Stimulated activated CD4-positive, alpha-beta T cell treated with anti-CD3 and anti-CD28 coated beads, TNF-alpha, amount 100 ng/mL, for 24 hours (primary cell): ENCODE measurements around the gene PAQR7.

Experiments
- DNase-seq, 3 experiments: peaks; one replicate each; pipeline ENCODE4 v3.0.0-alpha.2; 2020; ENCODE audit warnings: low read depth in 3 of 3

Gene PAQR7

DNA sequence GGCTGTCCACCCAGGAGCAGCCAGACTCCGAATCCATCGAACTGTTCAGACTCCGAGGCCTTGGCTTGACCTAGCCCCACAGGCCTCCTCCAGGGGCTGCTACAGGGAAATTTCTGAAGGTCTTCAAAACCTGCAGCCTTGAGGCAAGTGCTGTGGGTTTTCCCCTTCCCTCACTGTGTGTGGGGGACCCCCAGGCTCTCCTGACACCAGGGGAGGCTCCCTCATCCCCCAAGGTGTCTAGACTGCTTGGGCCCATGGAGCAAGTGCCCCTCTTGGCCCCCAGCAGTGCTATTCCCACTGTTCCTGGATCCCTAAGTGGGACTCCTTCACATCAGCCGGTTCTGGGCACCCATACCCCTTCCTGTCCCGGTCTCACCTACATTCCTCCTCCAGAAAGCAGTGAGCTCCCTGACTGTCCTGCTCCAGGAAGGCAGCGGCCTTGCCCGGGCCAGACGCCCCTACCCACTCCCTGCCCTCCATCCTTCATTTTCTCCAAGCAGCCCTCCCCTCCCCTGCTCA lies 814 bp downstream of the PAQR7 start:
- DNase-seq, result no peak

DNA sequence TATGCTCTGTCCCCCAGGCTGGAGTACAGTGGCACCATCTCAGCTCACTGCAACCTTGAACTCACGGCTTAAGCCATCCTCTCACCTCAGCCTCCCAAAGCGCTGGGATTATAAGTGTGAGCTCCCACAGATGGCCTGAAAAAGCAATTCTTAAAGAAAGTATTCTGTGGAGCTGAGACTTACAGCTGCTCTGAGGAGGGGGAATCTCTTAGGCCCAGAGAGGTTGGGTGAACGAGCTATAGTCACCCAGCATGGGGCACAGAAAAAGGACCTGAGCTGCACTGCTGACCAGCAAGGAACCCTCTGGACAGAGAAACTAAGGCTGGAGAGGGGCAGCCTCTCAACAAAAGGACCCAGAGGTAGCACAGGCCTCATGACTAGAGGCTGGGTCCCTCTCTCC lies 1.3 kb downstream of the PAQR7 start:
- DNase-seq, result no peak

DNA sequence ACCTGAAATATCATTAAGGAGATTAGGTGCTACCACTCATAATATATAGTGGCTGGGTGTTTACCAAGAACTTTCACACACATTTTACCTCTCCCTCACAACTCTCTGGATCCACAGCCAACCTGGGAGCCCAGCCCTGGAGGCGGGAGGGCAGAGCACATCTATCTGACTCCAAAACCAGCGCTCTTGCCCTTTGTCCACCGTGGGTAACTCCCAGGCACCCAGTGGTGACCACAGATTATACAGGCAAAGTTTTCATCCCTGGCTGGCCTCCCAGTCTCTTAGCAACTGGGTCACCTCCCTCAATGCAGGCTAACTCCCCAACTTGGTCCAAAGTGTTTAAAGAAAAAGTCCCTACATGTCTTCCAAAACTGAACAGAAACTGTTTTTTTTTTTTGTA lies 2.4 kb downstream of the PAQR7 start:
- DNase-seq, result no peak

DNA sequence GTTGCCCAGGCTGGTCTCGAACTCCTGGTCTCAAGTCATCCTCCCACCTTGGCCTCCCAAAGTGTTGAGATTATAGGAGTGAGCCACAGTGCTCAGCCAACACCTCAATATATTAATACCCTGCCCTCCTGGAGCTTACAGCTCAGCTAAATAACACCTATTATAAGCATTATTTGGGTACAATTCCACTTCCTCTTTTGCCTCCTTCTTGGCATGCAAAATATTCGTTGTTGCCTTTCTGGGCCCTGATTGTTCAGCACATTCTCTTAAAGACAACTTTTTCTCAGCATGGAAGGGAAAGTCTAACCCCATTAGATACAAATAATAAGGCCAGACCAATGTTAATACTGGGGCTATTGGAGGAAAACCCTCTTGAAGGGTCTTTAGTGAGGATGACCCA lies 2.8 kb downstream of the PAQR7 start:
- no peak for DNase-seq

DNA sequence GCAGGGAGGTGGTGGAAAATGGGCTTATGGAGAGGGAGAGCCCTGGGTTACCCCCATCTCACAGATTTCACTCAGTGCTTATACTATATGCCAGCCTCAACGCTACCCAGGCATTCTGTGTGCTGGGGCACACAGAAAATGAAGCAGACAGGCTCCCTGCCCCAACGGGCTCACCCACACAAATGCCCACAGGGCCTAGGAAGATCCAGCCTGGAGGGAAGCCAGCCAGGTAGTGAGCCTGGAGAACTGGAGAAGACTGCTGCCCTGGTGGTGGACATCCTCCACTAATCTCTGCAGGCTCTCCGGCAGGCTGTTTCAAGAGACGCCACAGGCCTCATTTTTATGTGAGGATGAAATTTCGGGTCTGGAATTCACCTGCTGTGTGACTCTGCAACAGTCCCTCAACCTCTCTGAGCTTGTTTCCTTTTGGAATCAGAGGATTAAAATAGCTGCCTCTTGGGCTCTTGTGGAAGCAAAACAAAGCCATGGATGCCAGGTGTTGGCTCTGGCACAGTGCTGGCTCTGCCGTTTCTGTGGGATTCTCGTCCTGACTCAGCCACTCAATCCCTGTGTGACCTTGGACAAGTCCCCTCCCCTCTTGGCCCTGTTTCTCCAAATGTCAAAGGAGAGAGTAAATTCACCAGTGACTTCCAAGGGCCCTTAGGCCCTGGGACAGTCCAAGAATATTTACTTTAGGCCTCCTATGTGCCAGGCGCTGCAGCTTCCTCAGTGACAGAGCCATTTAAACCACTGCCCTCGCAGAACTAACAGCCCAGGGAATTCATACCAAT lies 3.6 kb downstream of the PAQR7 start:
- no peak for DNase-seq

- no peak for DNase-seq
These were observed 4.3 kb downstream of the PAQR7 start for GRCh38 chr1:25871086-25871703.

DNA sequence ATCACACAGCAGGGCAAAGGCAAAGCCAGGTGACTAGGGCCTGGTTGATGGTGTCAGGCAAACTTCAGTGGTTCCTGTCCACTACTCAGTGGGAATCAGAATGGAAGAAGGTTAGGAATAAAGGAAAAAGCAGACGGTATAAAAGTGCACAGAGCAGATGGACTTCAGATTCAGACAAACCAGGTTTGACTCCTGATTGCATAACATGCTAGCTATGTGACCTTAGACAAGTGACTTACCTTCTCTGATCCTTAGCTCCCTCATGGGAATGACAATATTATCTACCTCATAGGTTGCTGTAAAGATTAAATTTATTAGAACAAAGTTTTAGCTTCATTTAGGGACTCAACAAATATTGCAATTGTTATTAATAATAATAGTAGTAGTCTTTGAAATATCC lies 4.9 kb downstream of the PAQR7 start:
- no peak for DNase-seq

DNA sequence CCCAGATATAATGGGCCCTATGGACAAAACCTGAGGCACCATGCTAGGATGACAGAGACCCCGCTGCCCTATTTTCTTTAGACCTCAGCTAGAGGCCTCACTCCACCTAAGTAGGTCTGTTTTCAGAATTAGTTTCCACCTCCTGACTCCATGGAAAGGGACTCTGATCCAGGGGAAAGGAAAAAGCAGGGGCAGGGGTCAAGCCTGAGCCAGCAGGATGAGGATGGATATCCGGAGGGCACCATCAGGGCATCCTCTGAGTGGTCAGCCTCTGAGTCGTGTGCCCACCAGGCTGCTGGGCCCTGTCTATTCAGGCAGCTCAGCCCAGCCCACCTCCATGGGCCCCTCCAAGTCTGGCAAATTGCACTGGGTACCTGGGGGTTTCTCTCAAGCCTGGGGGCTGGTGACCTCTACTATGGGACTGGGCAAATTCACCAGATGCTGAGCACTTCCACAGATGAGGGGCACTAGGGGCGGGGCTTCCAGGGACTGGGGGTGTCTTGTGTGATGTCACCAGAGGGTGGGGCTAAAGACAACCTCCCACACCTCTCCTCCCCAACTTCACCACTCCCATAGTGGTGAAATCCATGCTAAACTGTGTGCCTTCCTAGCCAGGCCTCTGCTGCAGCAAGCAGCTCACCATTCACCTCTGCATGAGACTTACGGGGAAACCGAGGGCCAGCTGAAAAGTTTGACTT lies 5.5 kb downstream of the PAQR7 start:
- no peak for DNase-seq

DNA sequence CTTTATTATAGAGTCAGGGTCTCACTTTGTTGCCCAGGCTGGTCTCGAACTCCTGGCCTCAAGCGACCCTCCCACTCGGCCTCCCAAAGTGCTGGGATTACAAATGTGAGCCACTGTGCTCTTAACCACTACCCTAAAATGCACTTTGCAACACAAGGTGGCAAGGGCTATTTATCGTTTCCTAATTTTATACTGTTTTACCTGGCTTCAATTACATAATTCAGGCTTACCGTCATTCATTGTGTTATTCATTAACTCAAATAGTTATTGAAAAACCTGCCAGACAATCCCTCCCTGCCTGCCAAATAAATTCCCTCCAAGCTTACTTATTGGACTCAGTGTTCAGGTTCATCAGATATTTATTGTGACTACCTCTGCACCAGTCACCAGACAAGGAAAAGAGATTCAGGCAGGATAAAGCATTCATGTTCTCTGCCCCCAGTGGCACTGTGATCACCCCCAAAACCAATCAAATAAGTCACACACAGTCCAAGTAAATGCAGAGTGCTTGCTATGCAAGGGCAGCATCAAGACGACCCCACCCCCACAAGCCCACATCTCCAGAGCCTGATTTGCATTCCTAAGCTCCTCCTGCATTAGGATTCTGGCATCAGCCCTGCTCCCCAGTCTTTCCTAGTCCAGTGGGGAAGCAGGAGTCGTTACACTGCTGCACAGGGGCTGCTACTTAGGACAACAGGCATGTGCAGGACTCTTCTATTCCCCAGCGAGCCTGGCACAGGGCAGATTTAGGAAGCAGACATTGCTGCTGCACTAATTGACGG lies 8.1 kb downstream of the PAQR7 start:
- DNase-seq, result no peak

DNA sequence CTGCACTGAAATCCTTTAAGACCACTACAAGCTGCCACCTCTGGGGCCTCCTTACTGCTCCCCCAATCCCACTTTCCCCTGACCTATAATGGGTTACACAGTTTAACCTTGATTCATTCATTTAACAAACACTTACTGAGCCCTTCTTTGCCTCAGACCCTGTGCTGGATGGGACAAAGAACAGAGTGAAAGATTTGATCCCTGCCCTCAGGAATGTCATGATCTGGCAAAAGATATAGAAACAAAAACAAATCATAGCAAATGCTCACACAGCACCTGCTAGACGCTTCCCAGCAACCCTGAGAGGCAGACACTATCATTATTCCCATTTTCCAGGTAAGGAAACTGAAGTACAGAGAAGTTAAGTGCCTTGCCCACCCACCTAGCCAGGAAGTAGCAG lies 9.2 kb downstream of the PAQR7 start:
- DNase-seq, result no peak

- DNase-seq, result no peak
These were observed 11.1 kb downstream of the PAQR7 start for GRCh38 chr1:25864434-25864833.

- no peak for DNase-seq
These were observed 11.8 kb downstream of the PAQR7 start for GRCh38 chr1:25863486-25864262.

DNA sequence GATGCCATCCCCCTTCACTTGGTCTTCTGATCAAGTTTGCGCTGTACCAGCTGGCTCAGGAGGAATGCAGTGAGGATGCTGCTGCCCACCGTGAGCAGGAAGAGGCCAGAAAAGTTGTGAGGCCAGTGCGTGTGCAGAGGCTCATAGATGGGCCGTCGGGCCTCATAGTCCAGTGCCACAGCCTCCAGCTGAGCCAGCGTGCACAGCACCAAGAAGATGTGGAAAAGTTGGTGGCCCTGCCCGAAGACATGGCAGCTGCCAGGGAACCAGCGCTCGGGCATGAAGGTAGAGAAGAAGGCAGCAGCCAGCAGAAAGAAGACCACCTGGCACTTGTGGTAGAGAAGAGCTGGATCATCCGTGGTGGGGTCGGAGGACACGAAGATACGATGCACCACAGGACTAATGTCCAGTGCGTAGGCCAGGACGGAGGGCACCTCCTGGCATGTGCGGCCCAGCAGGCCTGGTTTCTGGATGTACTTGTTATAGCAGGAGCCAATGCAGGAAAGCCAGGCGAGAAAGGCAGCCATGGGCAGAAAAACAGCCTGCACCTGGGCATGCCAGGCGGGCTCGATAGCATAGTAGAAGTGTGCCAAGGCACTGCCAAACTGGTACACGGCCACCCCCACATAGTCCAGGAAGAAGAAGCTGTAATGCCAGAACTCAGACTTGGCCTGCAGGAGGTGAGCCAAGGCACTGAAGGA lies 12.6 kb downstream of the PAQR7 start:
- DNase-seq, result no peak

DNA sequence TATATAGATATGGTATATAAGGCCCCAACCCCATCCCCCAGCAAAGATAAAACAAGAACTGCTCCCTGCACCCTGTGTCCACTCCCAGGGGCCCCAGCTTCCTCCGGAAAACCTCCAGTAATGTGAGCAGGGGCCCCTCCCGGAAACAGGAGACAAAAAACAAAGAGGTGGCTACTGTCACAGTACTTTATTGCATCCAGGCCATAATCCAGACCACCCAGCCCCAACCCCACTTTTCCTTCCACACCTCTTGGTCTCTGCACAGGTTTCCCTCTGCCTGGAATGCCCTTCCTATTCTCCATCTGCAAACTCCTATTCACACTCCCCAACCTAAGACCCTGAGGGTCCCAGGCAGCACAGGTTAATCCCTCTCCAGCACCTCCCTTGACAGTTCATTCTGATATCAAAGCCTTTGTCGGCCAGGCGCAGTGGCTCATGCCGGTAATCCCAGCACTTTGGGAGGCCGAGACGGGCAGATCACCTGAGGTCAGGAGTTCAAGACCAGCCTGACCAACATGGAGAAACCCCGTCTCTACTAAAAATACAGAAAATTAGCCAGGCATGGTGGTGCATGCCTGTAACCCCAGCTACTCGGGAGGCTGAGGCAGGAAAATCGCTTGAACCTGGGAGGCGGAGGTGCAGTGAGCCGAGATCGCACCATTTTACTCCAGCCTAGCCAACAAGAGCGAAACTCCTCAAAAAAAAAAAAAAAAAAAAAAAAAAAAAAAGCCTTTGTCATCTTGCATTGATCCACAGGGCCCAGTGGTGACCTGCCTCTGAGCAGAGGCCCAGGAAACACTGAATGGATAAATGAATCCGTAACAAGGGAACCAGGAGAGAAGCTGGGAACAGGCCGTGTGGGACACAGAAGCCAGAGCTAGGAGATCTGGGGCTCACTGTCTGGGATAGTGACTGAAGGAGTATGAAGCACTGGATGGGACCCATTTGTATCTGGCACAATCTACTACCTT lies 13.9 kb downstream of the PAQR7 start:
- DNase-seq, result no peak

DNA sequence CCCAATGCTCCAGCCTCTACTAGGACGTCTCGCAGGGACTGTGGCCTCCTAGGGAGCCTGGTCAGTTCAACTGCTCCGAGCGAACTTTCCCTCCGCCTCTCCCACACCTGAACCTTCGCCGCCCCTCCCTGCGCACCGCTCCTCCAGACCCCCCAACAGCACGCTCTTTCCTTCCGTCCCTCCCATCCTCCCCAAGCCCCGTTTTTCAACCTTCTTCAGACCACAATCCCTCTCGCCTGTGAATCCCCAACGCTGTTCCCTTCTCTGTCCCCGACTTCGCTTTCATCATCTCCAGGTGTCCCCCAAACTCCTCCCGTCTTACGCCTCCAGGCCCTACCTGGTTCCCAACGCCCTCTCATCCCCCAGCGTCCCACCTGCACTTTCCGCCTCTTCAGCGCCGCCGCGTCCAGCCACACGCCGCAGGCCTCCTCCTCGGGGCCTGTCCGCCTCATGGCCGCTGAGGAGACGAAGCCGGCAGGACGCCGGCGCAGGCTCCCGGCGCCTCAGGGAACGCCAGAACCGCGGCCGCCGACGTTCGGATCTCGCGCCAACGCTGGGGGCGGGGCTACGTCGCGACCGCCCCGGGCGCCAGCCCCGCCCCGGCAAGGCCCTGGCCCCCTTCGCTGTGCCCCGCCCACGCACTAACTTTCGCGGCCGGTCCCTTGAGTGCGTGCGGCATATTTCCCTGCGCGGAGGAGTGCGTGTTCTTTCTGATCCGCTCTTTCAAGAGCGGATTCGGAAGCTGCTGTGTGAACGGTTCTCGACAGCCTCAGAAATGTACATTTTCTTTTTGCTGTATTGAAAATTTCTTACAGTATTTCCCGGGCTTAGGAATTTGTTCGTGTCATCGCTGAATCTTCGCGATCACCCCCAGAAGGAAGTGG lies 16.4 kb downstream of the PAQR7 start, which contains the start of gene AUNIP:
Gene AUNIP, minus strand, starts transcription at position 552 of the 884 bp plus-strand sequence. Its CDS starts 100 bp downstream, at position 452.
- peak; percentile 80 to 89 (median 84) for DNase-seq

DNA sequence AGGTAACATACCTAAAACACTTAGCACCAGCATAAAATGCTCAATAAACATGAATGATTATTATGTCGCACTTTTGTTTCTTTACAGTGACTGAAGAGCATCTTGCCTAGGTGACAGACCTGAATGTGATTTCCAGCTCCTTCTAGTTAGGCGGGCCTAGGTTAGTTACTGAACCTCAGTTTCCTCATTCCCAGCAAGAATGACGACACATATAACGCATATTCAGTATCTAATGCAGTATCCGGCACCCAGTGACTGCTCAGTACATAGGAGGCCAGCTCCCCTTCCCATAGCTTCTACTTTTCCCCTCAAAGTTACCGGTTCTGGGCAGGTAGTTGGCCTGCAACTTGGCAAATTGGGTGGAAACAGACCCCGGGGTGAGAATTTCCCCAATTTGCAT lies 17.0 kb downstream of the PAQR7 start:
- no peak for DNase-seq

DNA sequence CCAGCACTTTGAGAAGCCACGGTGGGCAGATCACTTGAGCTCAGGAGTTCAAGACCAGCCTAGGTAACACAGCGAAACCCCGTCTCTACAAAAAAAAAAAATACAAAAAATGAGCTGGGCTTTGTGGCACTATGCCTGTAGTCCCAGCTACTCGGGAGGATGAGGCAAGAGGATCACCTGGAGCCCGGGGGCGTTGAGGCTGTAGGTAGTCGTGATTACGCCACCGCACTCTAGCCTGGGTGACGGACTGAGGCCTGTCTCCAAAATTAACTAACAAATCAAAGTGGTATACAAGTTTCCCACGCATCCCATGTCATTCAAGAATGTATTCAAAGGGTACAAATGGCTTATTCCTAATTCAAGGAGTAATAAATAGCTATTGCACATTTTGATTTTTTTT lies 18.7 kb downstream of the PAQR7 start:
- no peak for DNase-seq

- no peak for DNase-seq
These were observed 21.0 kb downstream of the PAQR7 start for GRCh38 chr1:25854554-25854953.
